Prostate gland (tissue), 2 donors: ENCODE results near the gene SNRK.

ENCODE experiments used
- POLR2A ChIP-seq: fragments of 450-650 bp; IDR thresholded peaks from one replicate; pipeline ENCODE4 v1.6.1; 2016; ENCODE audit warnings: antibody characterized with exemption, mild to moderate bottlenecking
- POLR2AphosphoS5 ChIP-seq: sonication (generic); formaldehyde crosslinking; IDR thresholded peaks from one replicate; pipeline ENCODE4 v1.6.1; 2017; ENCODE audit warnings: antibody characterized with exemption
- TF ChIP-seq, protein P1 (sequence below), 4 experiments: fragments of 200-600 bp in 2 of 4; fragments of 450-650 bp in 2 of 4; sonication (generic) in 2 of 4; IDR thresholded peaks; 1 replicate in 3 of 4; 2 replicates in 1 of 4; pipeline ENCODE4 v1.5.1; 2016 to 2019; ENCODE audit warnings: antibody characterized with exemption in 4 of 4, mild to moderate bottlenecking in 2 of 4, moderate library complexity in 2 of 4

- TF ChIP-seq POLR2A (no peak), POLR2AphosphoS5 (no peak)
- TF ChIP-seq, protein P1, sequence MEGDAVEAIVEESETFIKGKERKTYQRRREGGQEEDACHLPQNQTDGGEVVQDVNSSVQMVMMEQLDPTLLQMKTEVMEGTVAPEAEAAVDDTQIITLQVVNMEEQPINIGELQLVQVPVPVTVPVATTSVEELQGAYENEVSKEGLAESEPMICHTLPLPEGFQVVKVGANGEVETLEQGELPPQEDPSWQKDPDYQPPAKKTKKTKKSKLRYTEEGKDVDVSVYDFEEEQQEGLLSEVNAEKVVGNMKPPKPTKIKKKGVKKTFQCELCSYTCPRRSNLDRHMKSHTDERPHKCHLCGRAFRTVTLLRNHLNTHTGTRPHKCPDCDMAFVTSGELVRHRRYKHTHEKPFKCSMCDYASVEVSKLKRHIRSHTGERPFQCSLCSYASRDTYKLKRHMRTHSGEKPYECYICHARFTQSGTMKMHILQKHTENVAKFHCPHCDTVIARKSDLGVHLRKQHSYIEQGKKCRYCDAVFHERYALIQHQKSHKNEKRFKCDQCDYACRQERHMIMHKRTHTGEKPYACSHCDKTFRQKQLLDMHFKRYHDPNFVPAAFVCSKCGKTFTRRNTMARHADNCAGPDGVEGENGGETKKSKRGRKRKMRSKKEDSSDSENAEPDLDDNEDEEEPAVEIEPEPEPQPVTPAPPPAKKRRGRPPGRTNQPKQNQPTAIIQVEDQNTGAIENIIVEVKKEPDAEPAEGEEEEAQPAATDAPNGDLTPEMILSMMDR (IDR thresholded peaks at IDR 0.05) = no peak
These were observed 31.3 kb downstream of the SNRK start for GRCh38 chr3:43317461-43318316.
